ENCODE results near the gene SSU72.
"Not testable (repeated sequence)": the region's sequence is repeated elsewhere in the genome, so short reads cannot be mapped to it uniquely, and the experiment has no call there.

SSU72 gene

DNA sequence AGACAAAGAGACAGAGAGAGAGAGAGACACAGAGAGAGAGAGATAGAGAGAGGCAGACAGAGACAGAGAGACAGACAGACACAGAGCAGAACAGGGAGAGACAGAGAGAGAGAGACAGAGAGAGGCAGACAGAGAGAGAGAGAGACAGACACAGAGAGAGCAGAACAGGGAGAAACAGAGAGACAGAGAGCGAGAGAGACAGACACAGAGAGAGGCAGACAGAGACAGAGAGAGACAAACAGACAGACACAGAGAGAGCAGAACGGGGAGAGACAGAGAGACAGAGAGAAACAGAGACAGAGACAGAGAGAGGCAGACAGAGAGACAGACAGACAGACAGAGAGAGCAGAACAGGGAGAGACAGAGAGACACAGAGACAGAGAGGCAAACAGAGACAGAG, 20.7 kb upstream of the SSU72 start:
- ATAC-seq, DNase-seq: not testable (repeated sequence)

DNA sequence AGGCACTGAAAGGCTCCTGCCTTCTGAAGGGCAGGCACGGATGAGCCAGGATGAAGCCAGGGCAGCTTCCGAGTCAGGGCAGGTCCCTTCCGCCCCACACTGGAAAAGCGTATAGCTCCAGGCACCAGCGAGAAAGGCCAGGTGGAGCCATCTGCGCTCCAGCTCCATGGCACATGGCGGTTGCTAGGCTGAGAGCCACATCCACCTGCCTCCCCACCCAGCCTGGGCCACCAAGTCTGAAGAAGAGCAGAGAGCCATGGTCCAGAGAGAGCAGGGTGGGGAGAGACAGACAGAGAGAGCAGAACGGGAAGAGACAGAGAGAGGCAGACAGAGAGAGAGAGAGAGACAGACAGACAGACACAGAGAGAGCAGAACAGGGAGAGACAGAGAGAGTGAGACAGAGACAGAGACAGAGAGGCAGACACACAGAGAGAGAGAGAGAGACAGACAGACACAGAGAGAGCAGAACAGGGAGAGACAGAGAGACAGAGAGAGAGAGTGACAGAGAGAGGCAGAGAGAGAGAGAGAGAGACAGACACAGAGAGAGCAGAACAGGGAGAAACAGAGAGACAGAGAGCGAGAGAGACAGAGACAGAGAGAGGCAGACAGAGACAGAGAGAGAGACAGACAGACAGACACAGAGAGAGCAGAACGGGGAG, 20.1 kb upstream of the SSU72 start:
- no peak for DNase-seq
- no peak for ATAC-seq

DNA sequence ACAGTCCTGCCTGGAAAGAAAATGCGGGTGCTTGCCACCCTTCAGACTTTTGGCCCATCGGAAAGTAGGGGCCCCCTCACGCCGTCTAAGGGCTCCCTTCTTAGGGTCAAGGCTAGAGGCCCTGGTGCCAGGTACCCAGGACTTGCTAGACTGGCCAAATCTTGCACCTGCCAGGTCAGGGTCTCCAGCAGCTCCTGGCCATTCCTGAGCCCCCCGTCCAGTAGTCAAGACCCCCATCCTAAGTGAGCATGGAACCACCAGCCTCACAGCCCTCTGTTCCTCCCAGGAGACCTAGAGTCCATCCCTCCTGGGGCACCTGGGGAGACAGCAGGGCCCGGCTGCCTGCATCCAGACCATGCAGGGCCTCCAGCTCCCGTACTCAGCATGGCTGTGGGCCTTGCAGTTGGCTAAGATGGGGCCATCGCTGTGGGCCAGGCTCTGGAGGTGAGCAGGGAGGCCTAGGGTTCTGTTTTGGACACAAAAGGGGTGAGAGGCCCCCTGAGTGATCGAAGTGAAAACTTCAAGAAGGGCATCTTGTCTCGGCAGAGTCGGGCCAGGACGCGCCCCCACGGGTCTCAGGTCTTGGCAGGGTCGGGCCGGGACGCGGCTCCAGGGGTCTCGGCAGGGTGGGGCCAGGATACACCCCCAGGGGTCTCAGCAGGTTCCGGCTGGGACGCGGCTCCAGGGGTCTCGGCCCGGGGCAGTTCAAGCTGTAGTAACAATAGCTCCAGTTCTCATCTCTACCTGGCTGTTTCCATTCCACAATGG, 19.4 kb upstream of the SSU72 start:
- ATAC-seq (no peak), DNase-seq (no peak)

DNA sequence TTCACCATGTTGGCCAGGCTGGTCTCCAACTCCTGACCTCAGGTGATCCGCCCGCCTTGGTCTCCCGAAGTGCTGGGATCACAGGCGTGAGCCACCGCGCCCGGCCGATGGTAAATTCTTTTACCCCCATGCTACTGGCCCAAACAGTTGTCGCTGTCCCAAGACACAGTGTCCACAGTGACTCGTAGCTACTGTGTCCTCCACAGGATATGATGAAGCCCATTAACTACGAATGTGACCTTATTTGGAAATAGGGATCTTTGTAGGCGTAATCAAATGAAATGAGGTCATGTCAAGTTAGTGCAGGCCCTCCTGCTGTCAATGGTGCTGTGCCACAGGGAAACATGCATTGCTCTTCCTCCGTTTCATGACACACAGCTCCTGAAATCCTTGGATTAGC, 16.8 kb upstream of the SSU72 start:
- ATAC-seq, result no peak
- no peak for DNase-seq

DNA sequence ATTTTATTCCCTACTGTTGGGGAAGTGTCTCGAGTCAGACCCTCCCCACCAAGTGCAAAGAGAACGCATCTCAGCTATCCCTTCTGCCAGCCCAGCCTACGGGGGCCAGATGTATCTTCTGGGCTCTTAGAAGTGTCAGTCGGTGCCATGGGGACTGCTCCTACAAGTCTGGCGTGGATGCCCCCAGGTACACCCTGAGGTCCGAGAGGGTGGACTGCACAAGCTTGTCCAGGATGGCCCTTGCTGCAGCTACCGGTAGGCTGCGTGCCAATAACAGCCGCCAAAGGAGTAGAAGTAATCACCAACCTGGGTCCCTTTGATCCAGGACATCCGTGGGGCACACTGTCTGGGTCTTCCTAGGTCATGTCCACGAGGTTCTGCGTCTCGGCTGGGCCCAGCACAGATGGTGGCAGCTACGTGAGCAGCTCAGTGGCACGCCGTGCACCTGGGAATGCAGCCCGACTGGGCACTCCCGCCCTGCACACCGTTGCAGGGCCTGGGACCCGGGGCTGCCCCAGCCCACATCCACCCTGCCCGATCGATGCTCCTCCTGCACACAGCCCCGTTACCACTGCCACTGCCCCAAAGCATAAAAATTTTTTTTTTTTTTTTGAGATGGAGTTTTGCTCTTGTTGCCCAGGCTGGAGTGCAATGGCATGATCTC, 8.8 kb upstream of the SSU72 start:
- DNase-seq, result no peak
- ATAC-seq, result peak; percentile 23

DNA sequence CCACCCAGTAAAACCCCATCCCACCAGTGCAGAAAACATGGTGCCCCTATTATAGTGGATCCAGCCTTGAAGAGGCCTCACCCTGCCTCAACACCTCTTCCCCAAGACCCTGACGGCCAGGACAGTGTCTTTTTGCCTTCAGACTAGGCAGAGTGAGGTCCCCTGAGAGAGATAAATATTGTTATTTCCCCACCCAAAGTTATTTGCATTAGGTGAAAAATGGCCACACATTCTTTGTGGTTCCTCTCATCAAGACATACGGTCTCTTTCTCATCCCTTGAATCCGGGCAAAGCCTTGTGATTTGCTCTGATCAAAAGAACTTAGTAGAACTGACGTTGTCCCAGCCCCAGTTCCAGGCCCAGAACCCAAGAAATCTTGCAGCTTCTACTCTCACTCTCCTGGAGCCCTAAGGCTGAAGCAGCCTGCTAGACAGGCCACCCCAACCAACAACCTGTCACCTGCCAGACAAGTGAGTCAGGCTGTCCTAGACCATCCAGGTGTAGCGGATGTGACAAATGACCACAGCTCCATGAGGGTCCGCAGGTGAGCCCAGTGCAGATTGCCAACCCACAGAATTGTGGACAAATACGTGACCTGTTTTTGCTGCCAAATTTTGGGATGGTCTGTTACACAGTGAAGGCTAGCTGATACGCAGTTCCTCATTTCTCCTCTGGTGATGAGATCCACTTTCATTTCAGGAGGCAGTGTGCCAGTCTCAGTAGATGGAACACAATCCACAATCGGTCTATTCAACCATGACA, 8.1 kb upstream of the SSU72 start:
- no peak for DNase-seq
- no peak for ATAC-seq

DNA sequence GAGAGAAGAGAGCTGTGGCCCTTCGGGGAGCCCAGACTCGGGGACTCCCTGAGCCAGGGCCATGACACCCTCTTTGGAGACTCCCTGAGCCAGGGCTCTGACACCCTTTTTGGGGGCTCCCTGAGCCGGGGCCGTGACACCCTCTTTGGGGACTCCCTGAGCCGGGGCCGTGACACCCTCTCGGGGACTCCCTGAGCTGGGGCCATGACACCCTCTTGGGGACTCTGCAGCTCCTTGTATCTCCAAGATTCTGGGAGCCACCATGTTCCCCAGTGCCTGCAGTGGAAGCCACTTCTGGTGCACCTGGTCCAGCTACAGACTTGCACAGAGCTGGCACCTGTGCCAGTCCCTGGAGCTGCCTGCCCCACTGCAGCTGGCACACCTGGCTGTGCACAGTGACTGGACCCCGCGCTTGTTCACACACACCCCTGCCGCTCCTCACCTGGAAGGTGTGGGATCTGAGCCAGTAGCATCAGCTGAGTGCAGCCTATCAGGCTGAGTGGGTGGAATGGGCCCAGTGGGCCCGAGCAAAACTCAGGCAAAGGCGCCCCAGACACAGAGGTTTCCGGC, 3.8 kb upstream of the SSU72 start:
- ATAC-seq, result no peak
- no peak for DNase-seq

DNA sequence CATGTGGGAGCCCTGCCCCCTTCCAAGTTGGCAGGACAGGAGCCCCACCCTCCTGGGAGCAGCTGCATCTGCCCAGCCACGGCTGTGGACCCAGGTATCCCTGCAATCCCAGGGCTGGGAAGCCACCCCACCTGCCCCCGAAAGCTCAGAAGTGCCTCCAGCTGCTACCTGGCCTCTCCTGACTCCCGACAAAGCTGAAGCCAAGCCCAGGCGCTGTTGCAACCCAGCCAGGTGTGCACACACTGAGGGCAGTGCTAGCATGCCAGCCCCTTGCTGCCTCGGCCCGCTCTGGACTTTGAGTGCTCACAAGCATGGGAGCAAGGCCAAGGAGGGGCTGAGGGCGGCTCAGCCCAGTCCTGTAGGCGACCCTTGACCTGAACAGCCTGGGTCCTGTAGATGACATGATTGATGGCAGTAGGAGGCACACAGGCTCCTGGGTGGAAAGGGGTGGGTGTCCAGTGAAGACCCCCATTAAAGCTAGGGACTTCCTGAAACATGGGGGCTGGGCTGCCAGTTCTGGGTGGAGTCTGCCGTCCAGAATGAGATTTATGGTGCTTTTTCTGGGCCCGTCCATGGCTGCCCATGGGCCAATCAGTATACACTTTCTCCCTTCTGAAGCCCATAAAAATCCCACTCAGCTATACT, 2.8 kb upstream of the SSU72 start:
- ATAC-seq, result no peak

DNA sequence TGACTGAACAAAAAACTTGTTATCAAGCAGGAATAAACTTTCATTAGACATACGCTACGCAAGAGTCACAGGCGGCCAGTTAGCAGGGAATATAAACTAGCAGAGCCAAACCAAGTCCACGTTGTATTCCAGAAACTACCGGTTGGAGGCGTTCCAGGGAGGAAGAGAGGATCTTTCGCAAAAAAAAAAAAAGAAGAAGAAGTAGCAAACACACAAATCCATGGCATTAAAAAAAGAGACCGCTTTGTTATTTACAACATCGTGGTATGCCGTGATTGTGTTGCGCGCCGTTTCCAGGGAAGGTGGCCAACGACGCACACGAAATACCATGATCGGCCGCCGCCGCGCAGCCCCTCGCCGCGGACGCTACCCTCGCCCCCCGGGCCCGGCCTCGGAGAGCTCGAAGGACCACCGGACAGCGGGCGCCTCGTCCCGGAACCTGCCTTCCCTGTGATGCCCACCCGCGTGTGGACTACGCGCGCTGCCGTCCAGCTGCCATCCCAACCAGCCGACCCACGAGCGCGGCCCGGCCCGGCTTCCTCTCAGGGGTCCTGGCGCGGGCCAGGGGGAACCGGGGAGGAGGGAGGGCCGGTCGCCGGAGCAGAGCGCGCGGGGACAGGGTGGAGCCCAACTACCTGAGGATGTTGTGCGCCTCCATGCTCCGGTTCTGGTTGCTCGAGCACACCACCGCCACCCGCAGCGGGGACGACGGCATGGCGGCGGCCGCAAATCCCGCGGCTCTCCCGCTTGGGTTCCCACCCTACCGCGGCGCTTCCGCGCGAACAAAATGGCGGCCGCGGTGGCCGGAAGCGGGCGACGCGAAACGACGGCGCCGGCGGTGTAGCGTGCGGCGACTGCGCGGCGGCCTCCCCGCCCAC, 581 bp downstream of the SSU72 start:
- peak; percentile 74 for DNase-seq
- ATAC-seq, result peak; percentile 70

More for the DNA sequence above, 2.8 kb upstream of the SSU72 start:
- no peak for DNase-seq

DNA sequence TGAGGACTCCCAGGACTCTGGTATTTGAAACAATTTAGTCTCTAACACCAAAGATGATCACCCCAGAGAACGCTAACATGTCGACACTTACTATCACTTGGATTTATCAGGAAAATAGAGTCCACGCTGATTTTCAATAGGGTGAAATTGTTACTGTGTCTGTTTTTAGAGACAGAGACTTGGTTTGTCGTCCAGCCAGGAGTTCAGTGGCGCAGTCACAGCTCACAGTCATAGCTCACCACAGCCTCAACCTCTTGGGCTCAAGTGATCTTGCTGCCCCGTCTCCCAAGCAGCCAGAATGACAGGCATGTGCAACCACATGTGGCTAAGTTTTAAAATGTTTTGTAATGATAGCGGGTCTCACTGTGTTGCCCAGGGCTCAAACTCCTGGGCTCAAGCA, 5.3 kb downstream of the SSU72 start:
- ATAC-seq, result no peak
- no peak for DNase-seq

DNA sequence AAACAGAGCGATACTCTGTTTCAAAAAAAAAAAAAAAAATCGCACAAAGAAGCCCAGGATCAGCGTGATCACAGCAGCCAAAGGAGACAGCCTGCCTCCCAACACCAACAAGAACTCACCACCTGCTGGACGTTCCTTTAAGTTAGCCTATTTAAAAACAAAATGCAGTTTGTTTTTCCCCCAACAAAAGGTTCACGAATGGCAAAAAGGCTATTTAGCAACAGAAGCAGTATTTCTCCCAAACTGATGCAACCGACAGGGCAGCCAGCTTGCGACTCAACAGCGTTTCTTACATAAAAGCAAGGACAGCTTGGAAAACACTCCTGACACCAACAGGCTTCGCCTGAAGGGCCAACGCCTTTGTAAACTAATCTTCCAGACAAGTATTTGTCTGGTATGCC, 6.8 kb downstream of the SSU72 start:
- ATAC-seq (no peak), DNase-seq (no peak)

DNA sequence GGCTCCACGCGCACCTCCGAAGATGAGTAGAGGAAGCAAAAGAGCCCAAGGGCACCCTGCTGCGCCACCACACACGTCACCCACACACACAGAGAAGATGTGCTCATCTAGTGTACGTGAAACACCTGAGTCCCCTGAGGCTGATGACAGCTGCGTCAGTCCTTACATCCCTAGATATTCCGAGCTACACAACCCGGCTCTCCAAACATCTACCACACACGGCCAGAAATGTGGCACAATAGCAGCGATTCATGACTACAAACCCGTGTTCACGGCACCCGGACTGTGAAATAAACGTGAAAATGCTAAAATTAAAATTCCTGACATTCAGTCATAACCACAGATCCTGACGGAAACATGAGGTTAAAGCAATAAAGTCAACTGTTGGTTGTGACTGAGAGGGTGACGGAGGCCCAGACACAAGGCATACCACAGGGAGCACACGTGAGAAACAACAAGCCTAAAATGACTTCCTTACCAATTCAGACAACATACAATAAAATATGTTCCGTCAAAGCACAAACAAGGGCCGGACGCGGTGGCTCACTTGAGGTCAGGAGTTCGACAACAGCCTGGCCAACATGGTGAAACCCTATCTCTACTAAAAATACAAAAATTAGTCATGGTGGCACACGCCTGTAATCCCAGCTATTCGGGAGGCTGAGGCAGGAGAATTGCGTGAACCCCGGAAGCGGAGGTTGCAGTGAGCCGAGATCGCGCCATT, 7.3 kb downstream of the SSU72 start:
- ATAC-seq (no peak), DNase-seq (no peak)

DNA sequence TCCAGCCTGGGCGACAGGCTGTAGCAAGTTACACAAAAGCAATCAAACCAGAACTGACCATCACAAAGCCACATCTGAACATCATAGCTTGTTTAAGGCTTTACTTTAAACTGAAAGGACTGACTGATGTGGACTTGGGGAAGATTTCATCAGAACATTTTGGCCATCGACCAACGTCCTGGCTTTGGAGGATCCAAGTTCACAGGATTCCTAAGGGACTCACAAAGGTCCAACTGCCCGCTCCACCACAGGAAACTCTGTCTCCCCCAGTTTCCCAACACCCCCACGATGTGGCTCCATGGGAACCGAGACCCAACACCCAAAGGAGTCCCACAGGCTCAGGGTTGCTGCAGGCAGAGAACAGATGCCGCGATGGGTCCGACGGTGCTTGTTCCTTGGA, 9.3 kb downstream of the SSU72 start:
- DNase-seq (no peak), ATAC-seq (no peak)

DNA sequence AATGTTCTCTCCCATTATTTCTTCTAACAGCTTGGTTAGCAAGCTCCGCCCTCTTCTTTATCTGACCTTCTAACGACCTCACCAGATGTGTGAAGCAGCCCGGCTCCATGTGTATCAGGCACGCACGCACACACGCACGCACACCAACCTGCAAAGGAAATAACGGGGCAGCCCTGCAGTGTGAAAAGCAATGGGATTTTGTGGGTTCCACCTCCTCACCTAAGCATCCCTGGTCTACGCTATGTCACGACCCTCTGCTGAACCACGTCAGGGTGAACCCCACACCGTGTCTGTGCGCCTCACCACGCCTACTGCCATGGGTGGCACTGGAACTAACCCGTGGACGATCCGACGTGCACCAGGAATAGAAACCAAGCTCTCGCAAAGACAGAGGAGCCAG, 10.4 kb downstream of the SSU72 start:
- DNase-seq (no peak), ATAC-seq (no peak)

DNA sequence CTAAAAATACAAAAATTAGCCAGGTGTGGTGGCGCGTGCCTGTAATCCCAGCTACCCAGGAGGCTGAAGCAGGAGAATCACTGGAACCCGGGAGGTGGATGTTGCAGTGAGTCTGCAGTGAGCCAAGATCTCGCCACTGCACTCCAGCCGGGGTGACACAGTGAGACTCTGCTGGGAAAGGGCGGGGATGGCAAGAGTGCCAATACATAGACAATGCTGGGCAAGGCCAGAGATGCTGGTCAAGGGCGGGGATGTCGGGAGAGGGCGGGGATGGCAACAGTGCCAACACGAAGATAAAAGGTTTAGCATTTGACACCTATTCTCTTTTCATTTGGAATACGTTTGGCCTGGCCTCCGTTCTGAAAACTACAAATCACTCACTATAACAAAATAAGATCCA, 11.0 kb downstream of the SSU72 start:
- DNase-seq, result no peak
- ATAC-seq, result no peak

DNA sequence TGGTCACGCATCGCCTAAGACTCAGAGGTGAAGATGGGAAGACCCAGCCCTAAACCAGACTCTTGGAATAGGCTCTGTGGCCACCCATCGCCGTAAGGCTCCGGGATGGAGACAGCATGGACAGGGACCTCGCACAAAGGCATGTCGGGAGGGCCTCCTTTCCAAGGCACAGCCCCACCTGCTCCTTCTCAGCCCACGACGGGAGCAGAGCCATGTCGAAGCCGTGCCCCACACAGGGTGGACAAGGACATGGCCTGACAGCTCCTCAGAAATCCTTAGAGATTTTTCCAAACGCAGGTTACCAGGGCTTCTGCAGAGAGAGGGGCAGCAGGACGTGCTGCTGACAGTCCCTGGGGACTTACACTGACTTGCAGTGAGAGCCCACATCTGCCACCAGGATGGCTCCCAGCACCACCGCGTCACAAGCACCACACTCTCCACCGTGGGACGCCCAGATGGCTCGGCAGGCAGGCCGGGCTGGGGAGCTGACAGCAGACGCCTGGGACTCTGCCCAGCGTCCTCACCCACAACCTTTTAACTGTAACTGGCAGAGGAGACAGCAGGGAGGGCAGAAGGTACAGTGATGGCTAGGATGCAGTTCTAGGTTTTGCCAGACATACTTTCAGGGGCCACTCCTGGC, 12.0 kb downstream of the SSU72 start:
- DNase-seq (no peak), ATAC-seq (no peak)

DNA sequence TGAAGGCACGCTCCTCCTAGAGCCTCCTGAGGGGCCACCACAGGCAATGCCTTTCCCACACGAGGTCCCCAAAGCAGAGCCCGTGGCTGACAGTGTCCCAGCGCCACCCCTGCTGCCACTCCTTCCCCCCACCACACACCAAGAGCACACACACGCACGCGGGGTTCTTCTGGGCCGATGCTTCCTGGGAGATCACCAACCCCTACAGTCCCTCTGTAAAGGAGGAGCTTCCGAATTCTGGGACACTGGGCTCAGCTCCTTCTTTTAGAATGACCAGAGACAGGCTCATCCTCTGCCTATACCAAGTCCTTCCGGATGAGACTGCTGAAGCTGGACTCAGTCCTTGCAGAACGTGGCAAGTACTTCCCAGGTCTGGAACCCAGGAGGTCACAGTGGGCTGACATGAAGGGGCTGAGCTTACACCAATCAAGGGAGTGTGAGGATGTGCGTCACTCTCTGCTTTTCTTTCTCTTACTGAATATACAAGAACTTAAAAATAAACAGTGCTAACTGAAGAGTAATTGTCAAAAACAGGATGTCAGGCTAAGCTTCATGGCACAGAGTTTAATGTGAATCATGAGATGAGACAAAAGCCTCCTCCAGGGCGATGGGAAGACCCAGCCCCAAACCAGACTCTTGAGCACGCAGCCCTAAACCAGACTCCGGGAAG, 12.7 kb downstream of the SSU72 start:
- ATAC-seq (no peak), DNase-seq (no peak)

DNA sequence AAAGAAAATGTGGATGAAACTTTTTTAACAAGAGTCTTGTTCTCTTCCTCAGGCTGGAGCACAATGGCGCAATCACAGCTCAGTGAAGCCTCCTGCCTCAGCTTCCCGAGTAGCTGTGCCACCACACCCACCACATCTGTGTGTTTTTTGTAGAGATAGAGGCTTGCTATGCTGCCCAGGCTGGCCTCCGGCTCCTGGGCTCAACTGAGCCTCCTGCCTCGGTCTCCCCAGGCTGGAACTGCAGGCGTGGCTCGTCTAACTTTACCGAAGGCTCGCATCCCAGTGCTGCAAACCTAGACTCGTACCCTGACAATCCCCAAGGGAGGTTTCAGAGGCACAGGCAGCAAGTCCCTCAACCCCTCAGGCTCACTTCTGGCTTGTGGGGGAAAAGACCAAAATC, 14.5 kb downstream of the SSU72 start:
- no peak for ATAC-seq
- DNase-seq, result no peak

DNA sequence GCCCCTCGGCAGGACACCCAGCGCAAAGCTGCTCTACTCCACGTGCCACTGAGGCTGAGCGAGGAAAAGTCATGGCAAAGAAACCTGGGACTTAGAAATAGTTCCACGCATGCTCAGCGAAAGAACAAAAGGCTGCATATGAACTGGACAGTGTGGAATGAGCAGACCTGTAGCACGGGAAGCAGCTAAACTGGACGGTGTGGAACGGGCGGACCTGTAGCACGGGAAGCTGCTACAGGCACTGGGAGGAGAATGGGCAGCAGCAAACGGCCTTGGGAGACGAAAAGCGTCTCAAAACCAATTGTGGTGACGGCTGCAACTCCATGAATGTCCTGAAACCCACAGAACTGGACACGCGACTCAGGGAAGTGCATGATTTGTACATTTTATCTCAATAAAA, 15.6 kb downstream of the SSU72 start:
- ATAC-seq (no peak), DNase-seq (no peak)
